GM10266 (cell line): ENCODE results near the gene TRPC4AP.

Source experiments
- DNase-seq: peaks from one replicate; pipeline ENCODE4 v3.0.0; 2012; ENCODE audit errors: extremely low spot score
- TF ChIP-seq, protein P1 (sequence below): IDR thresholded peaks from 2 replicates; pipeline ENCODE4 v1.5.1; 2012; ENCODE audit warnings: mild to moderate bottlenecking, low read depth; ENCODE audit not compliant: control insufficient read depth, insufficient read depth; ENCODE audit errors: missing control alignments

The TRPC4AP gene

DNA sequence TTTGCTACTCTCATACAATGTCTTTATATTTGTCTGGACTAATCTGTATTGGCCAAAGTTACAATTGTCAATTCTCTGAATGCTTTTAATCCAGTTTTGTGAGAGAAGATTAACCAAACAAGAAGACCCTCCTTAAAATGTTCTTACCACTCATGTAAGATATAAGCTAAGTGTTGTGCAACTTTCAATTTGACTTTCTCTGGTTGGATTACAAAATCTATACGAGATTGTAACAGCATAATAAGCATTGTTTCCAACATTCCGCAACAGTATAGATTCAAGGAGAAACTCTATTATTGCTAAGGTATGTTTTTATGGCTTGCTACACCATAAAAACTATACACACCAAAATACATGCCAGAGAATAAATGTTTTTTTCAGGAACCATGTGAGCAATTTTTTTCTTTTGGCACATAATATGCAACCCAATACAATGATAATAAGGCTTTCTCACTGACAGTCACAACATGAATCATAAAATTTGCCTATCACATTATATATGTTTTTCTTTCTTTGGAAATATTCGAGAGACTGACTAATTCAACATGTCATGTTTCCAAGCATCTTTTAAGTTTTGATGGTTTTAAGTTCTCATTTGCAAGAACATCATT, 12.2 kb upstream of the TRPC4AP start:
- no peak for DNase-seq
- TF ChIP-seq, protein P1, sequence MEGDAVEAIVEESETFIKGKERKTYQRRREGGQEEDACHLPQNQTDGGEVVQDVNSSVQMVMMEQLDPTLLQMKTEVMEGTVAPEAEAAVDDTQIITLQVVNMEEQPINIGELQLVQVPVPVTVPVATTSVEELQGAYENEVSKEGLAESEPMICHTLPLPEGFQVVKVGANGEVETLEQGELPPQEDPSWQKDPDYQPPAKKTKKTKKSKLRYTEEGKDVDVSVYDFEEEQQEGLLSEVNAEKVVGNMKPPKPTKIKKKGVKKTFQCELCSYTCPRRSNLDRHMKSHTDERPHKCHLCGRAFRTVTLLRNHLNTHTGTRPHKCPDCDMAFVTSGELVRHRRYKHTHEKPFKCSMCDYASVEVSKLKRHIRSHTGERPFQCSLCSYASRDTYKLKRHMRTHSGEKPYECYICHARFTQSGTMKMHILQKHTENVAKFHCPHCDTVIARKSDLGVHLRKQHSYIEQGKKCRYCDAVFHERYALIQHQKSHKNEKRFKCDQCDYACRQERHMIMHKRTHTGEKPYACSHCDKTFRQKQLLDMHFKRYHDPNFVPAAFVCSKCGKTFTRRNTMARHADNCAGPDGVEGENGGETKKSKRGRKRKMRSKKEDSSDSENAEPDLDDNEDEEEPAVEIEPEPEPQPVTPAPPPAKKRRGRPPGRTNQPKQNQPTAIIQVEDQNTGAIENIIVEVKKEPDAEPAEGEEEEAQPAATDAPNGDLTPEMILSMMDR: no peak

DNA sequence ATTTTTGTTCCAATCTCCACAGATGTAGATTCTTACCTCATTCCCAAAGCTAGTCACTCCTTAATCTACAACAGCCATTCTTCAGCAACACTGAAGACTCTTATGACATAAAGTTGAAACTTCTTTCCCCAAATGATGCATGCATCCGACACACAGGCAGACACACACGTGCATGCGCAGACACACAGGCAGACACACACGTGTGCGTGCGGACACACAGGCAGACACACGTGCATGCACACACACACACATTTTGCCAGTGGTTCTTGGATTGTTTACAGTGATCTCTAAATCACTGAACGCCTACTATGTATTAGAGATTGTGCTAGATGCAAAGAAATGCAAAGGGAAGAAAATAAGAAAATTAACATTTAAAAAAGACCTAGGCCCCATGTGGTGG, 9.0 kb upstream of the TRPC4AP start:
- no peak for DNase-seq
- TF ChIP-seq, protein P1: no peak

DNA sequence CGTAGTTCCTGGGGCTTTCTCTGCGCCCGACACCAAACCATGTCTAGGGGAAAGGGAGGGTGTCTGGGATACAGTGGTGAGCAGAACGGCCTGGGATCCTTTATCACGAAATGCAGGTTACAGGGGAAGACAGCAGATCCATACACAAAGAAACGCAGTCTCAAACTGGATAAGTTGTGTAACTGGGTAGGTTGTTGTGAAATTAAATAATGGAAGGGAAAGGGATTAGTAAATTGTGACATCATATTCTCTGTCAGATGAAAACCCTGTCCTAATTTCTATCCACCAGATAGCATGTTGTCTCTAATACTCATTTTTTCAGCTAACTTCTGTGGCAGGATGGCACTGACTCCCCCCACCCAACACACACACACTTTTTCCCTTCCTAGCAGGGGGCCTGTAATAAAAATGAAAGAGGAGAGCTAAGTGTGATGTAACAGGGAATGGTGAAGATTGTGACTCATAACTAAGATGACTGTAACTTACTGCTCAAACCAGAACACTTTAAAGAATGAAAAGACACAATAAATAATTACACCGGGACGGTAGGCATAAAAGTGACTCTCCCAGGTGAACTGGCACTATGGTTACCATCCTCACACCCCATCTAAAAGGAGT, 769 bp upstream of the TRPC4AP start:
- DNase-seq: no peak
- TF ChIP-seq, protein P1: no peak

DNA sequence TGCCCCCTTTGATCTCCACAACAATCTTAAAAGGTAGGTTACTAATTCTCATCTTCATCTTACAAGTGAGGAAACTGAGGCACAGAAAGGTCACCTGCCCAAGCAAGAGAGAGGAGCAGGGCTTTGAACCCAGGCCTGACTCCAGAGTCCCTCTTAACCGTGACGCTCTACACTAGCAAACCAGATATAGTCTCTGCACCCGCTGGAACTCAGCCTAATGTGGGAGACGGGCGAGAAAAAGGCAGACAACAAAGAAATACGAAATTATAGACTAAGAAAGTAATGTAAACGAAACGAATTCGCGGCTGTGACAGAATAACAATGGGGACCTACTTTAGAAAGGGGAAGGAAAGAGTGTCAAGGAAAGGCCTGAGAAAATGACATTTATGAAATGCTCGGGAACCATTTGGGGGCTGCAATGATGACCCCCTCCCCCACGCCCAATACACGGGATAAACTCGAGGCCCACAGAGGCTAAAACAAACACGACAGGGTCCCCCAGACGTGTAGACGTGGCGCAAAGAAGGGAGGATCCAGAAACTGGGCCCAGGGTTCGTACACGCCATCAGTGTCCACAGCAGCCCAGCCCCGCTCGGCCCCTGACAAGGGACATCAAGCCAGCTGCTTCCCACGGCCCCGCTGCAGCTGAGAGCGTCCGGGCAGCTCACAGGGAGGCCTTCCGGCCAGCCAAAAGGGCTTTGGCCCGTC, 637 bp downstream of the TRPC4AP start:
- no peak for DNase-seq
- TF ChIP-seq, protein P1: no peak

DNA sequence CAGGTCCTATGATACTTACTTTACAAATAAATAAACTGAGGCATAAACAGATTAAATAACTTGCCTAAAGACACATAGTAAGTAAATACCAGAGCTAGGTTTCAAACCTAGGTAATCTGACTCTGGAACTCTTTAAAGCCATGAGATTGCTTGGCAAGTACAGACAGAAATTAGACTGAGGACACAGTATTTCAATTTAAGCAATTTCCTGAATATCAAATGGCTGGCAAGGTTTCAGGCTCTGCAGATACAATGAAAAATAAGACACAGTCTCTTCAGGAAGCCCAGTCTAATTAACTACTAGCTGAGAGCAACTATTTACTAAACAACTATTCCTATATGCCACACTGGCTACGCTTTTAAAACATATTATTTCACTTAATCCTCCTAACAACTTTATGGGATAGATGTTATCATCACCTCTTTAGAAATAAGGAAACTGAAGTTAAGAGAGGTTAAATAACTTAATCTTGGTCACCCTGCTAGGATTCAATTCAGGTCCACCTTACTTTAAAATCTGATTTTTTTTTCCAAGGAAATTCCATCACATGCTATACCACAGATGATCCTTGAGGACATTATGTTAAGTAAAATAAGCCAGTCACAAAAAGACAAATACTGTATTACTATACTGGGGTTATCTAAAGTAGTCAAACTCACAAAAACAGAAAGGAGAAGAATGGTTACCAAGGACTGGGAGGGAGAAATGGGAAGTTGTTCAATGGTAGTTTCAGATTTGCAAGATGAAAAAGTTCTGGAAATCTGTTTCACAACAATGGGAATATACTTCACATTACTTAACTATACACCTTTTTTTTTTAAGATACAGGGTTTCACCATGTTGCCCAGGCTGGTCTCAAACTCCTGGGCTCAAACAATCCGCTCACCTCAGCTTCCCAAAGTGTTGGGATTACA, 4.1 kb downstream of the TRPC4AP start:
- DNase-seq: no peak
- TF ChIP-seq, protein P1: no peak

DNA sequence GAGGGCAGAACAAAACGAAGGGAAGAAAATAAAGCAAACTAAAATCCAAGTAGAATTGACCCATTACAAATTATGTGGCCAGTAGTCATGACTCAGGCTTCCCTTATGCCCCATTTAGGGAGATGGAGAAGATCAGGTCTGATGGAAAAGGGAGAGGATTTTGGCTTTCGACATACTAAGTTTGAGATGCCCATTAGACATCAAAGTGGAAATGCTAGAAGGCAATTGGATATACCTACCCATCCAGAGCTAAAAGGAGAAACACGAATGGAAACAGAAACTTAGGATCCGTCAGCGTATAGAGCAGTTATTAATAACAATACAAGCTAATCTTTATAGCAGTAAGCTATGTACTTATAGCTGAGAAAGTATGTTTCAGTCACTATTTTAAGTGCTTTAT, 4.8 kb downstream of the TRPC4AP start:
- TF ChIP-seq, protein P1: no peak
- DNase-seq: no peak
